ENCODE data around the gene MAPKAP1.

MAPKAP1 gene

DNA sequence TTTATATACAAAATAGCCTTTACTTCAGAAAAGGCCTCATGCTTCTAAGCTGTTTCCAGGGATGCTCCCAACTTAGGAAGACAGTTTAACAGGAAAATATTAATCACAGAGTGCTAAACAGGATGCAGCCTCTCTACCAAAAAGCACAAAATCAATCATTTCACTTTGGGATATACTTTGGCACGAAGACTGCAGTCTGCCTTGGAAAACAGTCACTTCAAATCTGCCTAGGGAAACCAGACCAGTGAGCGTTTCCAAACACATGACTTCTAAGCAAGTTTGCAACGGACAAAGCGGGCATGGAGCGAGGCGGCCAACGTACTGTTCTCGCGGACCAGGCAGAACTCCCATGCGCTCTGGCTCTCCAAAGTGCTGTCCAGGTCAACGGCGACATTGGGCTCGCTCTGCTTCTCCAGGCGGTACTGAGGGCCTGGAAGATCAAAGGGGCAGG, 201.0 kb downstream of the MAPKAP1 start:
- no peak for DNase-seq (ENCODE audit: low read depth)
- no peak overlapping the region for H3K4me3 ChIP-seq (ENCODE audit: low read depth, low read length)
- no peak for TF ChIP-seq POLR2A (IDR thresholded peaks at IDR 0.05; ENCODE audit: extremely low read depth, insufficient read length)
- TF ChIP-seq, protein P1, sequence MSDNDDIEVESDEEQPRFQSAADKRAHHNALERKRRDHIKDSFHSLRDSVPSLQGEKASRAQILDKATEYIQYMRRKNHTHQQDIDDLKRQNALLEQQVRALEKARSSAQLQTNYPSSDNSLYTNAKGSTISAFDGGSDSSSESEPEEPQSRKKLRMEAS (IDR thresholded peaks at IDR 0.05; ENCODE audit: low read depth, low read length): no peak
- no peak for TF ChIP-seq MYC (IDR thresholded peaks at IDR 0.05; ENCODE audit: low read depth, low read length)
- TF ChIP-seq, protein P2, sequence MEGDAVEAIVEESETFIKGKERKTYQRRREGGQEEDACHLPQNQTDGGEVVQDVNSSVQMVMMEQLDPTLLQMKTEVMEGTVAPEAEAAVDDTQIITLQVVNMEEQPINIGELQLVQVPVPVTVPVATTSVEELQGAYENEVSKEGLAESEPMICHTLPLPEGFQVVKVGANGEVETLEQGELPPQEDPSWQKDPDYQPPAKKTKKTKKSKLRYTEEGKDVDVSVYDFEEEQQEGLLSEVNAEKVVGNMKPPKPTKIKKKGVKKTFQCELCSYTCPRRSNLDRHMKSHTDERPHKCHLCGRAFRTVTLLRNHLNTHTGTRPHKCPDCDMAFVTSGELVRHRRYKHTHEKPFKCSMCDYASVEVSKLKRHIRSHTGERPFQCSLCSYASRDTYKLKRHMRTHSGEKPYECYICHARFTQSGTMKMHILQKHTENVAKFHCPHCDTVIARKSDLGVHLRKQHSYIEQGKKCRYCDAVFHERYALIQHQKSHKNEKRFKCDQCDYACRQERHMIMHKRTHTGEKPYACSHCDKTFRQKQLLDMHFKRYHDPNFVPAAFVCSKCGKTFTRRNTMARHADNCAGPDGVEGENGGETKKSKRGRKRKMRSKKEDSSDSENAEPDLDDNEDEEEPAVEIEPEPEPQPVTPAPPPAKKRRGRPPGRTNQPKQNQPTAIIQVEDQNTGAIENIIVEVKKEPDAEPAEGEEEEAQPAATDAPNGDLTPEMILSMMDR (IDR thresholded peaks at IDR 0.05; ENCODE audit: low read depth, low read length): no peak

DNA sequence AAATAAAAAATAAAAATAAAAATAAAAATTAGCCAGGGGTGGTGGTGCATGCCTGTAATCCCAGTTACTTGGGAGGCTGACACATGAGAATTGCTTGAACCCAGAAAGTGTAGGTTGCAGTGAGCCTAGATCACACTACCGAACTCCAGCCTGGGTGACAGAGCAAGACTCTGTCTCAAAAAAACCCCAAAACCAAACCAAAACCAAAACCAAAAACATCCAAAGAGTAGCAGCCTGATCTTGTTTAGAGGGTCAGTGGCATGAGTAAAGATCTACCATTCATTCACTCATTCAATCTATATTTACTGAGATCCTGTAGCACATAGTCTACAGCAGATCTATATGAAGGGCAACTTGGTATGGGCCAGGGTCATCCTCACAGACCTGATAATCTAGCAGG, 202.4 kb downstream of the MAPKAP1 start:
- H3K4me3 ChIP-seq (ENCODE audit: low read depth, low read length): no peak overlapping the region
- TF ChIP-seq POLR2A (IDR thresholded peaks at IDR 0.05; ENCODE audit: extremely low read depth, insufficient read length): no peak
- DNase-seq (ENCODE audit: low read depth): no peak

DNA sequence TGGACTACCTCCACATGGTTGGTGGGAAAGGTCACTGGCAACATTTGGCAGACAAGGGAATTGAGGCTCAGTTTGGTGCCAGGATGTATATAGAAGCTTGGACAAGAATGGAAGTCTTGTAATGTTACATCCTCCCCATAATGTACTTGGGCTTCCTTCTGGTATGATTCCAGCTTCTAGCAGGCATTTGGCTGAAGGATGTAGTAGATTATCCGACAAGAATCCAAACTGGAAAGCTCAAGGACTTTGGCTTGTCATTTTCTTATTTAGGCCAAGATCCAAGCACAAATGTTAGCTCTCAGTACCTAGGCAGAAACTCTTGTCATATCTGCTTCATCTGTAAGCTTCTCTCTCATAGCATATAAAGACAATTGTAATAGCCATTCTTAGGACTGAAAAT, 209.1 kb downstream of the MAPKAP1 start:
- TF ChIP-seq, protein P2 (IDR thresholded peaks at IDR 0.05; ENCODE audit: low read depth, low read length): no peak
- TF ChIP-seq, protein P1 (IDR thresholded peaks at IDR 0.05; ENCODE audit: low read depth, low read length): no peak
- TF ChIP-seq MYC (IDR thresholded peaks at IDR 0.05; ENCODE audit: low read depth, low read length) (no peak), POLR2A (IDR thresholded peaks at IDR 0.05; ENCODE audit: extremely low read depth, insufficient read length) (no peak)
- no peak overlapping the region for H3K4me3 ChIP-seq (ENCODE audit: low read depth, low read length)
- no peak for DNase-seq (ENCODE audit: low read depth)

DNA sequence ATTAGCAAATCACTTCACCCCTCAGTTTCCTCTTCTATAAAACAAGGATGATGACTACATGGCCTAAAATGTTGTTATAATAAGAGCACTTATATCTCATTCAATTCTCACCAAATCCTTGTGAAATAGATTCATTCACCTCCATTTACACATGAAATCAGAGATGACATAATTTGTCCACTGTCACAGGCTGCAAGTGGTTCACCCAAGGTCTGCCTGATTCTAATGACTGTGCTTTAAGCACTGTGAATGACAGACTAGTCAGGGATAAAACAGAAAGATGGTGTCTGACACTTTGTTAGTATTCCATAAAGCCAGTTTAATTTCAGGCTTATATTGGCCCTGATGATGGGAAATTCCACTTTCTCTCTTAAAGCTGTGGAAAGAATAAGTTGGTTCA, 209.5 kb downstream of the MAPKAP1 start:
- H3K4me3 ChIP-seq (ENCODE audit: low read depth, low read length): no peak overlapping the region
- DNase-seq (ENCODE audit: low read depth): no peak
- TF ChIP-seq POLR2A (IDR thresholded peaks at IDR 0.05; ENCODE audit: extremely low read depth, insufficient read length) (no peak), MYC (IDR thresholded peaks at IDR 0.05; ENCODE audit: low read depth, low read length) (no peak)
- TF ChIP-seq, protein P2 (IDR thresholded peaks at IDR 0.05; ENCODE audit: low read depth, low read length): no peak
- TF ChIP-seq, protein P1 (IDR thresholded peaks at IDR 0.05; ENCODE audit: low read depth, low read length): no peak

DNA sequence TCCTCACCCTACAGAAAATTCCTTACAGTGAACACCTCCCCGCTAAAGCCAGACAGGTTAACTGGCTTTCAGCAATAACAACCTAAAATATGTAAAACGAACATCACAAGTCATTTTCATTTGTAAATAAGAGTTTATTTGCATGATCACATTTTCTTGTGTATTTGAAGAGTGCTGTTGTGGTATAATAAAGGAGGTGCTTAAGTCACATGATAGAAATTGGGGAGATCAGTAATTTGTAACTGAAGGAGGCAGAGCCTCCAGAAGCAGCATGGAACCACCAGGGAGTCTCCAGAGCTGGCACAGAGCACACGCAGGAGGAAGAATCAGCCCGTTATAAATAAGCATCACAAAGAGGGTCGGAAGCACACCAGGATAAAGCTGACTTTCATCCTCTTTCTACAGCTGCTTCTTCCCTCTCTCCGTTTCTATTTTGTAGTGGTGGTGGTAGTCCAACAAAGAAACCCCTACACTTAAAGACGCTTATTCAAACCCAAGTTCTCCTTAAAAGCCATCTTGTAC, 210.6 kb downstream of the MAPKAP1 start:
- DNase-seq (ENCODE audit: low read depth): no peak
- no peak overlapping the region for H3K4me3 ChIP-seq (ENCODE audit: low read depth, low read length)
- TF ChIP-seq POLR2A (IDR thresholded peaks at IDR 0.05; ENCODE audit: extremely low read depth, insufficient read length) (no peak), MYC (IDR thresholded peaks at IDR 0.05; ENCODE audit: low read depth, low read length) (no peak)
- TF ChIP-seq, protein P2 (IDR thresholded peaks at IDR 0.05; ENCODE audit: low read depth, low read length): no peak
- TF ChIP-seq, protein P1 (IDR thresholded peaks at IDR 0.05; ENCODE audit: low read depth, low read length): no peak

DNA sequence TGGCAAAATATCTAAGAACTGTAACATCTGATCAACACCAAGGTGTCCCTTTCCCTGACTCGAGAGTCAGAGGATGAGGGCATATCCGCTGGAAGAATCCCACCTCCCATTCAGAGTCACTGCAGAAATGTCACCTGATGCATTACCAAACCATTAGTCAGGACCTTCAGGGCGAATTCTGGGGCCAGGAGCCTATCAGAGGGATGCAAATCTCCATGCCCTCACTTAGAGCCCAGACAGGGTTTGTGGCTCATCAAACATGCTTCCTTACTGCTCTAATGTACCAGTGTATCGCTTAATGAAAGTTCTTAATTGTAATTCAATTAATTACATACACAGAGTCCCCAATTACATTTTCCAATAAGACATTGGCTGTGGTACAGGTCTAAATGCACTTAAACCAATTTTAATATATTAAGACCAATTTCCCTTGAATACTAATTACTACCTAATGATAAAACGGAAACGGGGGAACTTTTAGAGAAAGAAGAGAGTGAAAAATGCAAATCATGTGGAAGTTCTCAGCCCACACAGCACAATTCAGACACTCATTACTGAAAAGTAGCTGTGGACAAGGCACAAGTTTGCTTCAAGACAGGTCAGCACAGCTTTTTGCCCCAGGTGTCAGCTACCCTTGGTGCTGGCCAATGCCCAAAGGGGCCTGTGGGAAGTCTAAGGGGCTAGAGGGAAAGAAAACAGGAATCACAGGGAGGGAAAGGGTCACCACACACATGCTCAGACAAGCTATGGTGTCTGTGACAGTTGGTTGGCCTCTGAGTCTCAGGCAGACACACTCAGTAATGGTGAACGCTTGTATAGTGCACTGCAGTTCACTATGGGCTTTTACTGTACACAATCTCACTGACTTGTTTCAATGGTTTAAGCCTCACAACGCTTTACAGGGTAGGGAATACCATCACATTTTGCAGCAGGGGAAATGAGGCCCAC, 211.6 kb downstream of the MAPKAP1 start:
- no peak for DNase-seq (ENCODE audit: low read depth)
- TF ChIP-seq POLR2A (IDR thresholded peaks at IDR 0.05; ENCODE audit: extremely low read depth, insufficient read length): no peak
- no peak for TF ChIP-seq MYC (IDR thresholded peaks at IDR 0.05; ENCODE audit: low read depth, low read length)
- TF ChIP-seq, protein P2 (IDR thresholded peaks at IDR 0.05; ENCODE audit: low read depth, low read length): no peak
- TF ChIP-seq, protein P1 (IDR thresholded peaks at IDR 0.05; ENCODE audit: low read depth, low read length): no peak
- no peak overlapping the region for H3K4me3 ChIP-seq (ENCODE audit: low read depth, low read length)

All from NB4 (cell line).